Endothelial cell (in vitro differentiated cells): Measurements from ENCODE around the gene PODXL2. TPM values are rescaled to one million over a fixed set of nuclear protein-coding genes. Genes with fewer than 3 reads are reported as not detected.

Experiments
- DNase-seq: peaks from one replicate; pipeline ENCODE4 v3.0.0; 2021; ENCODE audit warnings: low spot score
- H3K27ac Mint-ChIP-seq: one replicate; pipeline ENCODE4 v1.8.0; 2021; ENCODE audit warnings: mixed read lengths, inconsistent platforms; ENCODE audit not compliant: unreplicated experiment
- H3K27me3 Mint-ChIP-seq: one replicate; pipeline ENCODE4 v1.8.0; 2021; ENCODE audit warnings: mild to moderate bottlenecking, moderate library complexity, mixed read lengths, inconsistent platforms; ENCODE audit not compliant: unreplicated experiment
- H3K36me3 Mint-ChIP-seq: one replicate; pipeline ENCODE4 v1.8.0; 2021; ENCODE audit warnings: mild to moderate bottlenecking, low read depth, mixed read lengths, inconsistent platforms; ENCODE audit not compliant: unreplicated experiment
- H3K4me1 Mint-ChIP-seq: one replicate; pipeline ENCODE4 v1.8.0; 2021; ENCODE audit warnings: mild to moderate bottlenecking, mixed read lengths, inconsistent platforms; ENCODE audit not compliant: unreplicated experiment
- H3K4me3 Mint-ChIP-seq: one replicate; pipeline ENCODE4 v1.8.0; 2021; ENCODE audit warnings: mild to moderate bottlenecking, mixed read lengths, inconsistent platforms; ENCODE audit not compliant: unreplicated experiment
- H3K9me3 Mint-ChIP-seq: one replicate; pipeline ENCODE4 v1.8.0; 2021; ENCODE audit warnings: mixed read lengths, inconsistent platforms; ENCODE audit not compliant: unreplicated experiment
- total RNA-seq: library from RNA; stranded (reverse); fragmentation: NEBNext Ultra II Directional; extraction: Animal tissue kit (Norgen Biotek cat#: 25700); gene quantifications from one replicate; pipeline ENCODE4 v1.2.1, GENCODE V29; 2021; ENCODE audit not compliant: unreplicated experiment
- TF ChIP-seq, protein P1 (sequence below): fragments of 200-600 bp; sonication (generic); IDR thresholded peaks from one replicate; pipeline ENCODE4 v1.5.0; 2021; ENCODE audit warnings: antibody characterized with exemption; ENCODE audit not compliant: unreplicated experiment

Gene PODXL2
- total RNA-seq, 1 donor from 2014 or later = 16.4 TPM

DNA sequence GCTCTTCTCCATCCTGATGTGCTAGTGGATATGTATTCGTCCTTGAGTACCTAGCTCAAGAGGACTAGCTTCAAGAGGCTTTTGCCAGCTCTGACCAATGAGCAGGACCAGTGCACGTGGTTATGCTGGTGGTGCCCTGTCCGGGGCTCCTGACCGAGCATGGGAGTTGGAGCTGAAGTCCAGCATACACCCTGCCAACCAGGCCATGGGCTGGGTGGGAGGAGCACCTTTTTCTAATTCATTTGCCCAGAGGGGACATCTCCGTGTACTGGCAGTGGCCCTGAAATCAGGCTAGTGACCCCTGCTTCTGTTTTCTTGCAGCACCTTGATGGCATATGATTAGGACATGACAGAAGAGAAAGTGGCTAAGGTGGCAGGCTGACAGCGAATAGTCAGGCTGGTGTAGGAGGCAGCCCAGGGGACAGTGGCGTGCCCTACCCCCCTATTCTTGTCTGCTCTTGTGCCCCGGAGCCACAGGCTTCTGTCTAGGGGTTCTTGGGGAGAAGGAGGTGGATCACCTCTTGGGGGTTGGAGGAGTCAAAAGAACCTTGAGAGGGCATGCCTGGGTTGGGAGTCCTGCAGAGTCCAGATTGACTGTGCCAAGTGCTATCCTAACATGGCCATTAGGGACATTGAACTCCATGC lies 16.5 kb downstream of the PODXL2 start:
- Mint-ChIP-seq H3K27ac (no peak overlapping the region), H3K4me1 (peaks cover 13% of the 10 kb centered on the region), H3K4me3 (no peak overlapping the region), H3K9me3 (no peaks in the 10 kb centered on the region), H3K36me3 (no peaks in the 10 kb centered on the region), H3K27me3 (peaks cover 2% of the 10 kb centered on the region)
- TF ChIP-seq, protein P1, sequence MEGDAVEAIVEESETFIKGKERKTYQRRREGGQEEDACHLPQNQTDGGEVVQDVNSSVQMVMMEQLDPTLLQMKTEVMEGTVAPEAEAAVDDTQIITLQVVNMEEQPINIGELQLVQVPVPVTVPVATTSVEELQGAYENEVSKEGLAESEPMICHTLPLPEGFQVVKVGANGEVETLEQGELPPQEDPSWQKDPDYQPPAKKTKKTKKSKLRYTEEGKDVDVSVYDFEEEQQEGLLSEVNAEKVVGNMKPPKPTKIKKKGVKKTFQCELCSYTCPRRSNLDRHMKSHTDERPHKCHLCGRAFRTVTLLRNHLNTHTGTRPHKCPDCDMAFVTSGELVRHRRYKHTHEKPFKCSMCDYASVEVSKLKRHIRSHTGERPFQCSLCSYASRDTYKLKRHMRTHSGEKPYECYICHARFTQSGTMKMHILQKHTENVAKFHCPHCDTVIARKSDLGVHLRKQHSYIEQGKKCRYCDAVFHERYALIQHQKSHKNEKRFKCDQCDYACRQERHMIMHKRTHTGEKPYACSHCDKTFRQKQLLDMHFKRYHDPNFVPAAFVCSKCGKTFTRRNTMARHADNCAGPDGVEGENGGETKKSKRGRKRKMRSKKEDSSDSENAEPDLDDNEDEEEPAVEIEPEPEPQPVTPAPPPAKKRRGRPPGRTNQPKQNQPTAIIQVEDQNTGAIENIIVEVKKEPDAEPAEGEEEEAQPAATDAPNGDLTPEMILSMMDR = no peak
- DNase-seq = no peak

DNA sequence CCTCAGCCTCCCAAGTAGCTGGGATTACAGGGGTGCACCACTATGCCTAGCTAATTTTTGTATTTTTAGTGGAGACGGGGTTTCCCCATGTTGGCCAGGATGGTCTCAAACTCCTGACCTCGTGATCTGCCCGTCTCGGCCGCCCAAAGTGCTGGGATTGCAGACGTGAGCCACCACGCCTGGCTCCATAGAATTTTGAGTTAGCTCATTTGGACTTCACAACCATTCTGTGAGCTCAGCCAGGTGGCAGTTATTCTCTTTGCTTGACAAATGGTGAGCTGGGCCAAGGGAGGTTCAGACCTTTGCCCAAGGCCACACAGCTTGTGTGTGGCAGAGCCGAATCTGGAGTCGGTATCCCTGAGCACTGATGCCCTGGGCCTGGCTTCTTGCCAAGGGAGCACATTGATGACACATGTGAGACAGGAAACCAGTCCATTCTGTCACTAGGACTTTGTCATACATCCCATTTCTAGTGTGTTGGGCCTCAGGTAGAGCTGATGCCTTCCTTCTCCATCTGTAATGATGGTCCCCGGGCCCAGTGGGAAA lies 17.6 kb downstream of the PODXL2 start:
- Mint-ChIP-seq H3K4me1 (peaks cover 13% of the 10 kb centered on the region), H3K9me3 (no peaks in the 10 kb centered on the region), H3K4me3 (no peak overlapping the region), H3K27me3 (peaks cover 2% of the 10 kb centered on the region), H3K27ac (no peak overlapping the region), H3K36me3 (no peaks in the 10 kb centered on the region)
- no peak for DNase-seq
- TF ChIP-seq, protein P1 = no peak

DNA sequence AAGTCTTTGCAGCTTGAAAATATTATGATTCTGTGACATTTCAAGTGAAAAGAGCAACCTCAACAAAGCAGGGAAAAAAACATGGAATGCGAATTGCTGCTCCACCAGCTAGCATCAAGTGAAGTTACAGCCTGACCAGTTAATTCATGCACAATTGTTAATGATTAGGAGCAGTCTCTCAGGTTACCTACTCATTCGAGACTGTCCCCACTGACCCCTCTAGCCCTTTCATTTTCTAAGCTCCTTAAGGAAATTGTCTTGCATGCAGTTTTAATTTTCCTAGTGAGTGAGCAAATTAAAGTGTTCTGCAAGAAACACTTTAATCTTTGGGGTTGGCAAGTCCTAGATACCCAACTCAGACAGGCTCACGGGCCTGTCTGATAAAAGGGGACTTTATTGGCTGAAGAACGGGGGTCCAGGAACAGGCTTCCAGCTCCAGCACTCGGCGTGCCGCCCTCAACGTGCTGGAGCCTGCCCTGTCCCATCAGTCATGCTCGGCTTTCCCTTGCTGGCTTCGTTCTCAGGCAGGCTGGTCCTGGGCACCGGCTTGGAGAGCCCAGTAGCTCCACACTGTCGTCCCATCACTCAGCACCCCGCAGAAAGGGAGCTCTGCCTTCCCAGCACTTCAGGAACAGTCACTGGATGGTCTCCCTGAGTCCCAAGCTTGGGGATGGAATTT lies 18.3 kb downstream of the PODXL2 start:
- no peaks in the 10 kb centered on the region for H3K9me3 Mint-ChIP-seq
- no peak for DNase-seq
- peaks cover 2% of the 10 kb centered on the region for H3K27me3 Mint-ChIP-seq
- H3K4me1 Mint-ChIP-seq = peaks cover 13% of the 10 kb centered on the region
- TF ChIP-seq, protein P1 = no peak
- no peak overlapping the region for H3K4me3 Mint-ChIP-seq
- no peaks in the 10 kb centered on the region for H3K36me3 Mint-ChIP-seq
- no peak overlapping the region for H3K27ac Mint-ChIP-seq

DNA sequence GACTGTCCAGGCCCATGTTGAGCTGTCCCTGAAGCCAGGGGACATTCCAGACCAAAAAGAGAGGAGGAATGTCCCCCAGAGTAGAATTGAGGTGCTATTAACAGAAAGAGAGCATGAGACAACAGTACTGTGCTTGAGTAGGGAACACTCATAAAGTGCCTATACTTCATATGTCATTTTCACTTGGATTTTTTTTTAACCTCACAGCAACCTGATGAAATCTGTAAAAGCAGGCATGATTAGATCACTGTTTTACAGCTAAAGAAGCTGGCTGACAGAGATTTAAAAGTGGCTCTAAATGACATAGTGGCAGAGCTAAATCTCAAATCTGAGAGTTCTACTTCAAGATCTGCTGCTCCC lies 18.8 kb downstream of the PODXL2 start:
- DNase-seq = no peak
- Mint-ChIP-seq H3K4me1 (peaks cover 13% of the 10 kb centered on the region), H3K9me3 (no peaks in the 10 kb centered on the region), H3K27ac (no peak overlapping the region), H3K27me3 (peaks cover 2% of the 10 kb centered on the region), H3K36me3 (no peaks in the 10 kb centered on the region), H3K4me3 (no peak overlapping the region)
- TF ChIP-seq, protein P1 = no peak

DNA sequence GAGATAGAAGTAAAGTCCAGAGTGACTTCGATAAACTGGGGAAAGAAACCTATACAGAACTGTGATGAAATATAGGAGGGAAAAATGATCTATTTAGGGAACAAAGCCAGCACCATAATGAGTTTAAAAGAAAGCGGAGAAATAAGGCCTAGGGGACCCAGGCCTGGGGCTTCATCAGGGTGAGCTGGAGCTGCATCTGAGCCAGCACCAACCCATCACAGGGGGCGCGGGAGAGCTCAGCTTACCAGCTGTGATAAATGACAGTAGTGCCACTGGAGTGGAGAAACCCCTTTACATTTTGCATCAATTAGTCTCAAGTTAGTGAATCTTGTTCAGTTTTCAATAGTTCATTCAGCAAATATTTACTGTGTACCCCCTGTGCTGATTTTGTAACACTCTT lies 21.3 kb downstream of the PODXL2 start:
- no peaks in the 10 kb centered on the region for H3K36me3 Mint-ChIP-seq
- H3K27me3 Mint-ChIP-seq = peaks cover 2% of the 10 kb centered on the region
- H3K27ac Mint-ChIP-seq = no peak overlapping the region
- no peak for DNase-seq
- H3K4me3 Mint-ChIP-seq = no peak overlapping the region
- TF ChIP-seq, protein P1 = no peak
- H3K9me3 Mint-ChIP-seq = no peaks in the 10 kb centered on the region
- H3K4me1 Mint-ChIP-seq = no peaks in the 10 kb centered on the region
